COR-L47 (cell line): Measurements from ENCODE around the gene AGPAT3.

ENCODE experiments used
- DNase-seq: peaks from one replicate; lab custom pipeline; 2025; lab: John Stamatoyannopoulos, UW

The AGPAT3 gene

DNA sequence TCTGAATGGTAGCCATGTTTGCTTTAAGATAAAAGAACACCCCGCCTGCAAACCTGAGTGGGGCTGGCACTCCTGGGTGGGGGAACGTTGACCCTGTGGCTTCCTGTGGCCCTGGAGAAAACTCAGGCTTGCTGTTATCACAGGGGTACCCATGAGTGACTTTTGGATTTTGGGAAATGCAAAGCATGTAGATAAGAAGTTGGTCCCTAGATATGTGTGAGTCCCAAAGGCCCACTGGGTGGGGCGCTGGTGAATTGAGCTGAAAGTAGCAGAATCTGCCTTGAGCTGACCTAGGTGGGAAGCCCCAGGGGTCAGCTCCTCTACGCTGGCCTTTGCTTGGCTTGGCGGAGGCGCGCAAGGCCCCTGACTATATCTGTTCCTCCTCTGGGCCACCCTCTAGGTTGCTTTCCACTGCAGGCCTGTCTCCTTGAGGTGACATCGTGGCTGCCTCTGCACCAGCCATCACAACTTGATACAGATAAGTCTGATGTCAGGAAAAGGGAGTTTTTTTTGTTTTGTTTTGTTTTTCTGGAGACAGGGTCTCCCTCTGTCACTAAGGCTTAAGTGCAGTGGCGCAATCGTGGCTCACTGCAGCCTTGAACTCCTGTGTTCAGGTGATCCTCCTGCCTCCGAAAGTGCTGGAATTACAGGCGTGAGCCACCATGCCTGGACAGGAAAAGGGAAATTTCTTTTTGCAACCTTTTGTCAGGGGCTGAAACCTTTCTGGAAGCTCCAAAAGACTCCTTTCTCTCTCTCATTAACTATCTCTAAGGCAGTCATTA lies 72.2 kb downstream of the AGPAT3 start:
- DNase-seq, result no peak

DNA sequence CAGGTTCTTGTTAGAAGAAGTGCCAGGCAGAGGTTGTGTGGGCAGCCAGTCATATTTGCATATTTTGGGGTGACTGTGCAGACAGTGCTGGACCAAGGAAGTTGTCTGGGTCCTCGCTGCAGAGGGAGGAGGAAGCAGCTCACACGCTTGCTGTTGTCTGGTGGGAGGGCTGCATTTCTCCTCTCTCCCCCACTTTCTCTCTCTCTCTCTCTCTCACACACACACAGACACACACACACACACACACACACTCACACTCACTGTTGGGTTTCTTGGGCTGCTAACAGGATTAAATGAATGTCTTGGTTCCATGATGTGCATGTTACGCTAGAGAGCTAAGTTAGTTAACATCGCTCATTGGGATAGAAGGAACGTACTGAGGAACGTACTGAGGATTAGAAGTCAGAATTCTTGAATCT lies 72.9 kb downstream of the AGPAT3 start:
- DNase-seq, result no peak

DNA sequence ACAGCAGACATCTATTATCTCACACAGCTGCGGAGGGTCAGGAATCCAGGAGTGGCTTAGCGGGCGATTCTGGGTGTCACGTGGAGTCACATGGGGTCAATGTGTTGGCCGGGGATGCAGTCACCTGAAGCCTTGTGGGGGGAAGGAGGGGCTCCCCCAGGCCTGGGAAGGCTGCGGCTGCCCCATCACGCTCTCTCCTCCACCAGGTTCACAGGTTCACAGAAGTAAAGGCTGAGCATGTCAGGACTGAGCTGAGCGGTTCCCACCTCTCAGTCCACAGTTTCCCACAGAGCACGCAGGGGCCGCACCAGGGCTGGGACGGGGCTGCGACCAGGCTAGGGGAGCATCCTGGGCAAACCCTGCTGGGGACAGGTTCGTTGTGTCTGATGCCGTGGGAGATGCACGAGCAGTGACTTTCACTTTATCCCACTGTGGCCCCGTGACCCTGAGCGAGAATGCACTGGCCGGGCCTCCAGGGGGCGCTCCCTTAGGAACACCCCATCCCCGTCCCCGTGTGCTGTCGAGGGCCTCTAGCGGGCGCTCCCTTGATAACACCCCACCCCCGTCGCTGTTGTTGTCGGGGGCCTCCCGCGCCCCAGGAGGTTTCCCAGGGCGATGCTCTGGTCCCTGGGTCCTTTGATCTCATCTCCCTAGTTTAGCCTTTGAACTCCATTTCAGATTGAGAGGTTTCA lies 73.9 kb downstream of the AGPAT3 start:
- DNase-seq, result no peak

DNA sequence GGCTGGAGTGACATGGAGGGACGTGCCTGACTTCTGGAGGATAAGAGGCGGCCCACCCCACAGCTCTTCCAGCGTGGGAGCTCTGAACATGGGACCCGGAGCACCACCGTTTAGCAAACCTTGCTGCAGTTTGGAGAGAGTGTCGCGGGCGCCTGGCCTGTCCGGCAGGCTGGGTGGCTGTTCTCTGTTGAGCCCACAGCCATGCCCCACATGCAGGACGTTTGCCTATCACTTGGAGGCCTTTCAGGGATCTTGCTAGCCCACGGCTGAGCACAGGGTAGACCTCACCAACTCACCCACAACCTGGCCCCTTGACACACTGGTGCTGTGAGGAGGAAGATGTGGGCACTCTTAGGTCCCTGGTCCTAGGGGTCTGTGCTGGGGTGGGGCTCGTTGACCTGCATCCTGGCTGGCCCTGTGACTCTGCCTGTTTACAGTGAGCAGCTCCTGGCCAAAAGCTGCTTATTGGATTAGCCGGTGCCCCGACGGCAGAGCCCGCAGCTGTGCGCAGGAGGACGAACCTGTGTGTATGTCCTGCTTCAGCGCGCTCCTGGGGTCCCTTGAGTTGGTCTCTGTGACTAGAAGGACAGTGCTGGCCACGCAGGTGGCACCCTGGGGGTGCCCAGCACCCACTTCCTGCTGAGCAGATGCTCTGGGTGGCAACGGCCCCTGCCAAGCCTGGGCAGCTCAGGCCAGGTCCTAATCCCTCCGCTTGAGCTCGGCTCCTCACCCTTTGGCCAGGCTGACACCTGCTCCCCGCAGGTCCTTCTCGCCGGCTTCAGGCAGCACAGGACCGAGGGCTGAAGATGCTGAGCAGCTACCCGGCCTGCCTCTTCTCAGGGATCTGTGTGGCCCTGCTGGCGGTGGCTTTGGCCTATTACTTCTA lies 74.7 kb downstream of the AGPAT3 start:
- no peak for DNase-seq

DNA sequence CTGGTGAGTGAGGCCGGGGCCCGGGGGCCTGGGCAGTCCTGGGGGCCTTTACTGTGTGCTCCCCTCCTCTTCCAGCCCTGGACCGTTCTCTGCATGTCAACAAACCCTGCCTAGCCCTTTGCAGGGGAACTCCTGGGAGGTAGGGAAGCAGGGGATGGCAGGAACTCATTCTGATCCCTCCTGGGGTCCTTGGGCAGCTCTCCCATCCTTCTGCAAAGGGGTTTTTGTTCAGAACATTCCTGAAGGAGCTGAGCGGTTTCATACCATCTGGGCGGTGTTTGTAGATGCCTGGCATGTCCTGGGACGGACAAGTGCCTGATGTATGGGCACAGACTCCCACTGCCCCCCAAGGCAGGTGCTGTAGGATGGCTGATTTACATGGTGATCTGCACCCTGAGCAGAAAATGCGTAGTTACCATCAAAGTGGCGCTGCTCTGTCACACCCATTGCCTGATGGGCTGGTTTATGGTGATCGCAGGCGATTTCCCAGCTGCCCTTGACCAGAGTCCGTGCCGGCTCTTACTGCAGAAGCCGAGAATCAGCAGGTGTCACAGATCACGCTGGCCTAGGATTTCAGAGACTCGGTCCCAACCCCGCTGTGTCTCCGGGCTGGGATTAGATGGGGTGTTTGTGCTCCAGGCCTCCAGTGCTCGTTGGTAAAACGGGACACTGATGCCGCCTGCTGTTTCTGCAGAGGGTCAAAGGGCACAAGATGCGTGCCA lies 75.5 kb downstream of the AGPAT3 start:
- DNase-seq, result no peak

DNA sequence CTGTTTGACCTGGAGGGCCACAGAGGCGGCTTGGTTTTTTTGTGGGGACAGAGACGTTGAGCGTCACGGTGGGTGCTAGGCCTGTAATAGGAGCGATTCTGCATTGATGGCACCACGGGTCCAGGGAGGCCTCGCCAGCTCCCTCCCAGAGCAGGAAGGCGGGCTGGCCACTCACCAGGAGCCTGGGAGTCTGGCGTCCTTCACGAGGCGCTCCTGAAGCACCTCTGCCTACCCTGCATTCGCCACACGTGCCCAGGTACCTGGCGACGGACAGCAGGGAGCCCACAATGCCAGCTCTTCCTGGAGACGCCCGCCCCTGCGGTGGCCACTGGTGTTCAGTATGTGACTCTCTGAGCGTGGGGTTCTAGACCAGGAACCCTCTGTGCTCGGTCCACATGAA lies 77.2 kb downstream of the AGPAT3 start:
- DNase-seq, result no peak

DNA sequence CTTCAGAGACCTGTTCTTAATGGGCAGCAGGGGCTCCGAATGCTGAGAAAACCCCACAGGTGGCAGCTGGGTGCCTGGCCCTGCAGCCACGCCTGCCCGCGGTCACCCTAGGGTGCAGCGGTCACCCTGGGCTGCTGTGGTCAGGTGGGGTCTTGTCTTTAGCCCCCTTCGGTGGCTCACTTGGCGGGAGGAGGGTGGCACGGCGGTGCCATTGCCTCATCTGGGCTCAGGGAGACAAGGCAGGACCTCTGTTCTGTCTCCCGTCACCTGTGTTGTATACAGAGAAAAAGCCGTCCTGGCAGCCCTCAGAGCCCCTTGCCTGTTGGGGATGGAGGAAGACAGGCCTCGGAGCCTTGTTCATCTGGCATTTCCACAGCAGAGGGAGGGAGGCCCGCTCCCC lies 77.6 kb downstream of the AGPAT3 start:
- DNase-seq, result no peak

DNA sequence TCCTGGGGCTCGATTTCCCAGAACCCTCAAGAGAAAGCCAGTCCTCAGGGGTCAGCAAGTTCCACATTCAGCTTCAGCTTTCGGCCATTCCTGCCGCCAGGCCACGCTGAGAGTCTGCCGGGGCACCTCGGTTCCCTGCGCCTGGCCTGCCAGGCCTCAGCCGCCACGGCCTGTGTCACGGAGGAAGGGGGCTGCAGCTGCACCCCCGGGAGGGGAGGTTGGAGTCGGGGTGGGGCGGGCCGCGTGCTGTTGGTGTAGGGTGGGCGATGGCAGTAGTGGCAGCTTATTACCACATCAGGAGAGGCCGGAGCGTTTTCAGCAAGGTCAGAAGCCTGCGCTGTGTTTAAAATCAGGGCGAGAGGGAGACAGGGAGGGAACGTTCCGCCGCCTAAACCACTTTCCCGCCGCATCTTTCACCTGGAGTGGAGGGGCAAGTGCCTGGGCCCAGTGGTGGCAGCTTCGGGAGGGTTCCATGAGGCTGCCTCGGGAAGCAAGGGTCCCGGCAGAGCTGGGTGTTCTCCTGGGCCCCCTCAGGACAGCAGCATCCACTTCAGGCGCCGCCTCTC lies 78.6 kb downstream of the AGPAT3 start:
- no peak for DNase-seq

DNA sequence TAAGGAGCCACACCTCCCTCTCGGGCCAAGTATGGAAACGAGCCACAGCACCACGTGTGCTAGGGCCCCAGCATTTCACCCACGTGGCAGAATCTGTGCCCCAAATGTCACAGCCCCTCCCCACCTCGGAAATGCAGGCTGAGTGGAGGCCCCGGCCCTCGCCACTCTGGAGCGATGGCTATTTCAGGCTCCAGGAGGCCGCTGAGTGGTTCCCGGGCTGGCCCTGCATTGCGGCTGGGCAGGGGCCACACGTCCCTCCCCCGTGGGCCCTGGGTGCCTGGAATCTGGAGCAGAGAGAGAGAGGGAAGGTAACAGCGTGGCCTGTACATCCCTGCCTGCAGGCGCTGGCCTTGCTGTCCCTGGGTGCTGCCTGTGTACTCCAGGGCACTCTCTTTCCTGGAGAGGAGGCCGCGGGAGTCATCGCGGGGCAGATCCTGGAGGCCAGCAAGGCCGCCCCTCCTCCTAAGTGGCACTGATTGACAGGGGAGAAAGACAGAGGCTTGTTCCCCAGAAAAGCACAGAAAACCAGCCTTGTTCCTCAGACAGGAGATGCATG lies 79.1 kb downstream of the AGPAT3 start:
- no peak for DNase-seq

DNA sequence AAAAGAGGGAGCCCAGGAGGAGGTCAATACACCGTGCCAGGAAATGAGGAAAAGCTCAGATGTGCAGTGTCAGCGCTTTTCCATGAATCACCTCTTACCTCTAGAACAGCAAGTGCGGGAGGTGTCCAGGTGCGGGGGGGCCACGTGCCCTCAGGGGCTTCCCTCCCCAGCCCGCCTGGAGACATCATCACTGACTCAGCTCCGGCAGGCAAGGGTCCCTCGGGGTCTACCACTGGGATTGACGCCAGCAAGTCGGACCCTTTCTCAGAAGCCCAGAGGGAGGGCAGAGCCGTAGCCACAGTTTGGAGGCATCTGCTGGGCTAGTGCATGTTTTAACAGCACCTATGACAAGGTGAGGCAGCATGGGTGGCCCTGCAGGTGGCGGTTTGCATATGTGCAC lies 79.7 kb downstream of the AGPAT3 start:
- DNase-seq, result no peak

DNA sequence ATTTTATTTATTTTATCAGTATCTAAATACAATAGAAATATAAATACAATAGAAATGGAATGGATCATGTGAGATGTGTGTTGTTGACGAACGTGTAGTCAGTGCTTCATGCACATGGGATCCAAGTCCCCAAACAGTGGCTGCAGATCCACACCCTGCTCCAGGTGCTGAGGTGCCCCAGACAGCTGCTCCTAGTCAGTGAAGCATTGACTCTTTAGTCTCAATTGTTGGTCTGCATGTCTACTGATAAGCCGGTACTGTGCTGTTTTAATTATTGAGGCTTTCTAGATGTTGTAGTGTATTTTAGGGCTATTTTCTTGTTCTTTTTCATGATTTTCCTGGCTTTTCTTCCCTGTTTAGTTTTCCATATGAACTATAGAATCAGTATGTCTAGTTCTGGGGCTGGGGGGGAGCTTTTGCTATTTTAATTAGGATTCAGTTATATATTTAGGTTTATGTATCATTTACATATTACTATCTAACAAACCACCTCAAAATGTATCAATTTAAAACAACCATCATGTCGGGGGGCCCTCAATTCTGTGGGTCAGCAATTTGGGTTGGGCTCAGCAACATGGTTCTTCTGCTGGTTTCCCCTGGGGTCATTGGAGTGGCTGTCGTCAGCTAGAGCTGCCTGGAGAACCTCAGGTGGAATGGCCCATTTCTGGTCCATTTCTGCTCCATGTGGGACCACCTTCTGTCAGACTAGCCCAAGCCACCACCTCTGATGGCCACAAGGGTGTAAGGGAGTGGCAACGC lies 83.9 kb downstream of the AGPAT3 start:
- no peak for DNase-seq

DNA sequence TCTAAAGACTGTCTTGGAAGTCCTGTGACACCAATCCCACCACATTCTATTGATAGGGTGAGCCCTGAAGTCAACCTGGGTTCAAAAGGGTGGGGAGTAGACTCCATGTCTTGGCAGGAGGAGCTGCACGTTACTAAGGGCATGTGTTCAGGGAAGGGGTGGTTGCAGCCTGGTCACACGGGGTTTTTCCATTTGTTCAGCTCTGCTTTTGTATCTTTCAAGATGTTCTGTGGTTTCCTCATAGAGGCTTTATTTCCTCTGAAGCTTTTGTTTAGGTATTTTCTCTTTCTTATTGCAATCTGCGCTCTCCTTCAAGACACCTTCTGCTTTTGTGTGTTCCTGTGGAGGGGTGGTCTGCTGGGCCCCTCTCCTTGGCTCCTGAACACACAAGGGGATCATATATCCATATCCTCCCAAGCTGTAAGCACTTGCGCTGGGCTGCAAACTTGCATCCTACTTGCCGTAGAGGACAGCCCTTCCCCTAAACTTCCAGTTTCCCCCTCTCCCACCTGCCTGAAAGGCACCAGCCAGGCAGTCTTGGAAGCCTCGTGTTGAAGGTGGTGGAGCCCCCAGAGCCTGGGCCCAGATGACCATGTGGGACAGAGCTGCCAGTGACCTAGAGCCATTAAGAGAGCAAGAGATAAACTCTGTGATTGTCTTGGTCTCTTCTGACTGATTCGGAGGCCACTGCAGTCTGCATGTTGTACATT lies 84.6 kb downstream of the AGPAT3 start:
- no peak for DNase-seq

DNA sequence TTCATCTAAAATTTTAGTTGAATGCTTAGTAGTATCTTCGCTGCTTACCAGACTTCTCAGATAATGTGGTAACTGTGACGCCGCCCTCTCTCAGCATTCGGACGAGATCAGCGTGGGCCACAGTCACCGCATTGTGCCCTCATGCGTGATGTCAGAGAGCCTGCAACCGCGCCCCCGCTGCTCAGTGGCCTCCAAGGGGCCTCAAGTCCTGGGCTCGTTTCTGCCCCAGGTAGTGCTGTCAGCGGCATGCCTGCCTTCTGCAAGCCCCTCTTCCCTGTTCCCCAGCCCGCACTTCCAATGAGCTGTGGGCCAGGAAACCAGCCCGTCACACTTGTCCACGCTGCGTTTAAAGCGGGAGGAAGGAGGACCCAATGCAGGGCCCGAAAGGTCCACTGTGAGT lies 85.5 kb downstream of the AGPAT3 start:
- DNase-seq, result no peak

DNA sequence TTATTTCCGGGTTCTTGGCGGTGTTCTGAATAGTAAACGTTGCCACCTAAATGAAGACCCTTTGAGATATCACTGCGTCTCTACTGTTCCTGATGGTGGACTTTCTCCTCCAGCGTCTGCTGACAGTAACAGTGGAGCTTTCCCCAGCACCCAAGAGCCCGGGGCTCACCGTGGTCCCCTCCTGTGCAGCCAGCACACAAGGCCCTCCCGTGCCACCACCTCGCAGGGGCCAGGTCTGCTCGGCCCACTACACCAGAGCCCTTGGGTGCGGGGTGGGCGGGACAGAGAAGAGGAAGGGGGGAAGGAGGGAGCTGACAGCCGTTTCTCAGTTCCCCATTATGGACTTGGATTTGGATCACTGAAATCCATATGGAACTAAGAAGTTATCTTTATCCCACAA lies 85.9 kb downstream of the AGPAT3 start:
- DNase-seq, result no peak

DNA sequence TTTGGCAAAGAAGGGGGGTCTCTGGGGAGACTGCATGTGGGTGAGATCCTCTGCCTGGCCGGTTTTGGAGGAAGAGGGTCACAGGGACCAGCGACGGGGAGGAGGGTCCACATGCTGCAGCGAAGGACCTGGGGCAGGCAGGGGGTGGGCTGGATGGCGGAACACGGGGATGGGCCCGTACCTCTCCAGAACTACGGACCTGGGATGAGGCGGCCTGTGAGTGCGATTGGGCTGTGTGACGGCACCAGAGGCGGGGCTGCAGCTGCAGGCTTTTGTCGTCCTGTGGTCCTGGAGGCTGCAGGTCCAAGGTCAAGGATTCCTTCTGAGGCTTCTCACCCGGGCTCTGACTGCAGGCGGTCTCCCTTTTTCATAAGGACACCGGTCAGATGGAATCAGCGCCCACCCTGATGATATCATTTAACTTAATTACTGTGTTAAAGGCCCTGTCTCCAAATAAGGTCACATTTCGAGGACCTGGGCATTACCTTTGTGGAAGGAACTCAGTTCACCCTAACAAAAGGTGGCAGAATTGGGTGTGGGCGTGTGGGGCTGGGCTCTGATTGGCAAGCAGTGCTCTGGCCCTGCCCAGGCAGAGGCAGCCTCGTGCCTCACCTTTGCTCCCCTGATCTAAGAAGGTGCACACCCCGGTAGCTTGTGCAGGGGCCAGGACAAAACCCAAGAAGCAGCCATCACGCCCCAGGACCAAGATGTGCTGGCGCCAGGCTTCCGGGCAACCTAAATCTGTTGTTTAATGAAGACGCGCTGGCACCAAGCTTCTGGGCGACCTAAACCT lies 87.1 kb downstream of the AGPAT3 start:
- DNase-seq, result no peak

DNA sequence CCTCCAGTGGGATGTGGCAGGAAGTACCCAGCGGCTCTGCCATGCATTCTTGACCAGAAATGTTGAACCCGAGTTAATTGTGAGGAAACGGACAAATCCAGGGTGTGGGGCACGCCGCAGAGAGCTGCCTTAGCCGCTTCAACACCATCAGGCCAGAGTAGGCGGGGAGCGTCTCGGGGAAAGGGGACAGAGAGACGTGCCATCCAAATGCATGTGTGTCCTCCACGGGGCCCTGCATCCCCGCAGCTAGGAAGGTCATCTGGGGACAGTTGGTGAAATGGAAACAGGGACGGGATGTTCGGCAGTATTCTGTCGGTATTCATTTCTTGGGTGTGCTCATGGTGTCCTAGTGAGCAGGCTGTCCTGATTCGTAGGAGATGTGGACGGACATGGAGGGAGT lies 88.0 kb downstream of the AGPAT3 start:
- DNase-seq, result no peak

DNA sequence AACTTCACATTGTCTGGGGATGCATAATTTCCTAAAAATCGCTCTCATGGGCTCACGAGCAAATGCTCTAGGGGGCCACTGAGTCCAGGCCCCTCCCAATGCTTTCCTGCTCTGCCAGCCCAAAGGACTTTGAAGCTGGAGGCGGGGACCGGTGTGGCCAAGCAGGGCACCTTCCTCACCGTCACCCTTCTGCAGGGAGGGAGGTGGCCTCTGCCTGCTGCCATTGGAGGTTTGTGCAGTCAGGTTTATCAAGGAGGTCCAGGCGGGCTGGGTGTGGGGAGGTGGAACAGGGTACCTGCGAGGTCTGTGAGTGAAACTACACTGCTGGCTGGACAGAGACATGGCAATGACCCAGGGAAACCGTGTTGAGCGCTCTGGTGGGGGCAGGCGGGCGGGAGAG lies 89.0 kb downstream of the AGPAT3 start:
- no peak for DNase-seq

DNA sequence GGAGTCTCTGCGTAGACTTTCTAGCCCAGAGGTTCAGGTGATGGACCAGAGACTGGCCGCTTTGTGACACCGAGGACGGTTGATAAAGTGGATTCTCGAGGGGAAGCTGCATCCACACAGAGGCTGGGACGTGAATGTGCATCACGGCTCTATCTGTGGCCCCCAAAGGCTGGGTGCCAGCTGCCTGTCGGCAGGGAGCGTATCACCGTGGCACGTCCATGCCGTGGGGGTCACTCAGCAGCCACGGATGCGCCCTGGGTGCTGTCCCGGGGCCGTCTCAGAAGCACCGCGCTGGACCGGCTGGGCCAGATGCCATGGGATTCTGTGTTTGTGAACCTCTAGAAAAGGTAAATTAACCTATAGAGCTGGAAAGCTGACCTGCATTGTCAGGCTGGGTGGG lies 89.9 kb downstream of the AGPAT3 start:
- DNase-seq, result no peak

DNA sequence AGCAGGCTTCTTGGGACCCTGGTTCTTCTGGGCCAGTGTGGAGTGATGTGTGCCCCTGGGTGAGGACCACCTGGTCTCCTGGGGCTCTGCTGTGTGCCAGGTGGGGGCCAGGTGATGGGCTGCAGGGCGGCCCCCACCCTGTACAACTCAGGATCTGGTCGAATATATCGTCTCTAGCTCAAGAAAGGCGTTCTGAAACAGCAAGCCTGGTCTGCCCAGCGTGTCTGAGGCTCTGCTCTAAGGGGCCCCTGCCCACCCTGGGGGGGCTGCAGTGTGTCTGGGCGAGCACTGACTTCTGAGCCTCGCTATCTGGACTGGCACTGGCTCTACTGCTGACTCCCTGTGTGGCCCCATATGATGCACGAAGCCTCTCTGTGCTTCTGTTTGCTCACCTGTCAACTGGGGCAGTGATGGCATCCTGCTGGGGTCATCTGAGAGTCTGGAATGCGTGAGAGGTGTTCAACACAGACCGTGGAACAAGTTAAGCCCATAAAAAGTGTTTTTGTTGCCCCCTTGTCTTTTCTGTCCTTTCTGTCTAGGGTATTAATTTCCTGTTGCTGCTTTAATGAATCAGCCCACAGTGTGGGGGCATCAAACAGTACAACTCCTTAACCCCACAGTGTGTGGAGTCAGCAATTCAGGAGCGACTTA lies 91.1 kb downstream of the AGPAT3 start:
- no peak for DNase-seq
